Neutrophil (primary cell): ENCODE results near the gene GATA2.

ENCODE experiments used
- H3K27ac ChIP-seq: fragments of 200-600 bp; sonication (generic); 2 replicates; pipeline ENCODE4 v1.5.1; 2016; ENCODE audit warnings: mild to moderate bottlenecking, moderate library complexity
- H3K27me3 ChIP-seq: fragments of 200-600 bp; sonication (generic); 2 replicates; pipeline ENCODE4 v1.6.0; 2016; ENCODE audit warnings: mild to moderate bottlenecking
- H3K36me3 ChIP-seq: fragments of 200-600 bp; sonication (generic); 2 replicates; pipeline ENCODE4 v1.5.1; 2017
- H3K4me1 ChIP-seq, 2 experiments: fragments of 200-600 bp in 1 of 2; sonication (generic) in 1 of 2; 1 replicate in 1 of 2; 2 replicates in 1 of 2; pipeline versions ENCODE4 v1.5.1 to v1.6.1; 2013 to 2016; ENCODE audit warnings: low read depth in 1 of 2, low read length in 1 of 2, mild to moderate bottlenecking in 1 of 2, moderate library complexity in 1 of 2; ENCODE audit not compliant: control insufficient read depth in 1 of 2, insufficient read depth in 1 of 2
- H3K4me3 ChIP-seq, 2 experiments: fragments of 200-600 bp in 1 of 2; sonication (generic) in 1 of 2; 1 replicate in 1 of 2; 2 replicates in 1 of 2; pipeline ENCODE4 v1.5.1; 2013 to 2016; ENCODE audit warnings: low read depth in 1 of 2, low read length in 1 of 2, mild to moderate bottlenecking in 1 of 2, moderate library complexity in 1 of 2
- H3K9me3 ChIP-seq: fragments of 200-600 bp; sonication (generic); 2 replicates; pipeline ENCODE4 v1.5.1; 2016
- TF ChIP-seq, protein P1 (sequence below): fragments of 200-600 bp; sonication (generic); IDR thresholded peaks from 2 replicates; pipeline ENCODE4 v1.5.1; 2016; ENCODE audit warnings: antibody characterized with exemption

GATA2 gene

GRCh38 chr3:128432971-128433836, 59.8 kb downstream of the GATA2 start:
- peaks cover 94% of the 10 kb centered on the region for H3K27me3 ChIP-seq
- H3K27ac ChIP-seq = no peak overlapping the region
- H3K9me3 ChIP-seq = no peaks in the 10 kb centered on the region
- no peaks in the 10 kb centered on the region for H3K4me1 ChIP-seq
- TF ChIP-seq, protein P1, sequence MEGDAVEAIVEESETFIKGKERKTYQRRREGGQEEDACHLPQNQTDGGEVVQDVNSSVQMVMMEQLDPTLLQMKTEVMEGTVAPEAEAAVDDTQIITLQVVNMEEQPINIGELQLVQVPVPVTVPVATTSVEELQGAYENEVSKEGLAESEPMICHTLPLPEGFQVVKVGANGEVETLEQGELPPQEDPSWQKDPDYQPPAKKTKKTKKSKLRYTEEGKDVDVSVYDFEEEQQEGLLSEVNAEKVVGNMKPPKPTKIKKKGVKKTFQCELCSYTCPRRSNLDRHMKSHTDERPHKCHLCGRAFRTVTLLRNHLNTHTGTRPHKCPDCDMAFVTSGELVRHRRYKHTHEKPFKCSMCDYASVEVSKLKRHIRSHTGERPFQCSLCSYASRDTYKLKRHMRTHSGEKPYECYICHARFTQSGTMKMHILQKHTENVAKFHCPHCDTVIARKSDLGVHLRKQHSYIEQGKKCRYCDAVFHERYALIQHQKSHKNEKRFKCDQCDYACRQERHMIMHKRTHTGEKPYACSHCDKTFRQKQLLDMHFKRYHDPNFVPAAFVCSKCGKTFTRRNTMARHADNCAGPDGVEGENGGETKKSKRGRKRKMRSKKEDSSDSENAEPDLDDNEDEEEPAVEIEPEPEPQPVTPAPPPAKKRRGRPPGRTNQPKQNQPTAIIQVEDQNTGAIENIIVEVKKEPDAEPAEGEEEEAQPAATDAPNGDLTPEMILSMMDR = no peak
- no peaks in the 10 kb centered on the region for H3K36me3 ChIP-seq
- H3K4me3 ChIP-seq = no peak overlapping the region

DNA sequence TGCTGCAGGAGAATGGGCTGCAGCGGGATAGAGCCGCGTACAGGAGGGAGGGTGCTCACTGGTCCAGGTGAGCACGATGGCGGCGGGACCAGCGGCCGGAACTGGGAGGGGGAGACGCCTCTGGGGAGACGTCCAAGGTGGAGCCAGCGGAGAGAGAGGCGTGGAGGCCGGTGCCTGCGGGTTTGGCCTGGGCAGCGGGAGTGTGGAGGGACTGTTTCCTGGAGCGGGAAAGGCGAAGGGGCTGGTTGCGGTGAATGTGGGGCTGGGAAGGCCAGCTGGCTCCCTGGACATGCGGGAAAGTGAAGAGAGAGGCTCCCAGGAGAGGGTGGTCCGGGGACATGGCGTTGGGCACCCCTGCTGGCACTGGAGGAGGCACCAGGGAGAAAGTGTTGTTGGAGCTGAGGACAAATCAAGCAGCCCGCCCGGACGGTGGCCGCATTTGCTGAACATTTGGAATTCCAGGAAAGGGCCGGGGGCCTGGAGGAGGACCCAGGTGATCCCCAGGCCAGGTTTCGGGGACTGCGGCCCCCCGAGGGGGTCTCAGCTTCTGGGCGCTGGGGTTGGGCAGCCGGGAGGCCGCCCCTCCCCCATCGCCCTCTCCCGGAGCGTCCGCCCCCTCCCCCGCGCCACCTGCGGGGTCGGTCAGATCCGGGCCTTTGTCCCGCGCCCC, 60.6 kb downstream of the GATA2 start:
- TF ChIP-seq, protein P1 = no peak
- Histone ChIP-seq H3K9me3 (no peaks in the 10 kb centered on the region), H3K27me3 (peaks cover 96% of the 10 kb centered on the region), H3K27ac (no peak overlapping the region), H3K4me1 (no peaks in the 10 kb centered on the region), H3K4me3 (no peak overlapping the region), H3K36me3 (no peaks in the 10 kb centered on the region)

DNA sequence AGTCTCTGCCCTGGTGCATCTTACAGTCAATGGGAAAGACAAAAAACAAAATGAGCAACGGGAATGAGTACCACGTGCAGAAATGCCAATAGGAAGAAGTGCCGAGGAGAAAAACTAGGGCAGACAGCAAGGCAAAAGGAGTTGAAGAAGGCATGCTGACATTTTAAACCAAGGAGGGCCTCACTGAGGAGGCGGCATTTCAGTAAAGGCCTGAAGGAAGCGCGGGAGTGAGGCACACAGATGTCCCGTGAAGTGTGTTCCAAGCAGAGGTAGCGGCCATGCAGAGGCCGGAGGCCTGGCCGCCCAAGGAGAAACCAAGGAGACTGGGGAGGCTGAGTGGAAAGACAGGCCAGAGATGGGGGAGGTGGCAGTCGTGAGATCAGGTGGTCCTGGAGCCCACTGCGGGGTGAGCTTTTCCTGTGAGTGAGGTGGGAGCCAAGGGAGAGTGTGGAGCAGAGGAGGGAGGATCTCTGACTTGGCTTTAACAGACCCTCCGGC, 61.1 kb downstream of the GATA2 start:
- peaks cover 96% of the 10 kb centered on the region for H3K27me3 ChIP-seq
- H3K27ac ChIP-seq = no peak overlapping the region
- no peaks in the 10 kb centered on the region for H3K36me3 ChIP-seq
- TF ChIP-seq, protein P1 = no peak
- no peak overlapping the region for H3K4me3 ChIP-seq
- no peaks in the 10 kb centered on the region for H3K9me3 ChIP-seq
- H3K4me1 ChIP-seq = no peaks in the 10 kb centered on the region

DNA sequence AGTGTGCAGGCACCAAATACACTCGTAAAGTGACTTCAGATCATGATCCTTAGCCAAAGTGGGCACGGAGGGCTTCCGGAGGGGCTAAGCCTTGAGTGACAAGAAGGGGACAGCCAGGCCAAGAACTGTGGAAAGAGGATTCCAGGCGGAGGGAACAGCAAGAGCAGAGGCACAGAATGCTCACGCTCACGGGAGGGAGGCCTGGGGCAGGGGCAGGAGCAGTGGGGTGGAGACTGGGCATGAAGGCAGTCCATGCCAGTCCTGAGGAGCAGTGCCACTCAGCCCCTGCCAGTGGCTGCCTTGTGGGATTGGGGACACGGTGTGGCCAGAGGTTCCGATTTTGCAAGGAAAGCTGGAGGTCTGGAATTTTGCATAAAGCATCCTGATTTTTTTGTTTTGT, 62.3 kb downstream of the GATA2 start:
- TF ChIP-seq, protein P1 = no peak
- peaks cover 96% of the 10 kb centered on the region for H3K27me3 ChIP-seq
- no peaks in the 10 kb centered on the region for H3K9me3 ChIP-seq
- H3K27ac ChIP-seq = no peak overlapping the region
- peaks cover 6 to 9% of the 10 kb centered on the region in 2 experiments for H3K4me1 ChIP-seq
- H3K36me3 ChIP-seq = no peaks in the 10 kb centered on the region
- no peak overlapping the region for H3K4me3 ChIP-seq

DNA sequence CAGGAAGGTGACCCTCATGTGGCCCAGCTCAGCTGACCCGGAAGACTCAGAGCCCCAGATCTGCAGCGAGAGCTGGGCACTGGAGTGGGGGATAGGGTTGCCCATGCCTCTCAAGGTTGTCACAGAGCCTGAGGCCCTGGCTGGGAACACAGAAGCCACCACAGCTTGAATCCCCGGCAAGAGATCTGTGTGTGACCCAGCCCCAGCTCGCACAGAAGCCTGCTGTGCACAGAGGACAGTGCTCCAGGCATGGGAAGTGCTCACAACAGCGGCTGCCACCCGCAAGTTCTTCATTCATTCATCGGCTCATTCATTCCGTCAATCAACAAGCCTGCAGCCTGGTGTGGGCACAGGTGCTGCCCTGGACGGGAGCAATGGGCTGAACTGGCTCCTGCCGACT, 62.7 kb downstream of the GATA2 start:
- Histone ChIP-seq H3K4me1 (peaks cover 6 to 9% of the 10 kb centered on the region in 2 experiments), H3K27me3 (peaks cover 96% of the 10 kb centered on the region), H3K36me3 (no peaks in the 10 kb centered on the region), H3K9me3 (no peaks in the 10 kb centered on the region), H3K27ac (no peak overlapping the region), H3K4me3 (no peak overlapping the region)
- TF ChIP-seq, protein P1 = no peak
